K562 (cell line): ENCODE data around the gene KLHL18. TPM values are rescaled to one million over a fixed set of nuclear protein-coding genes. Genes with fewer than 3 reads are reported as not detected.

ENCODE experiments used
- CBFA2T3 ChIP-seq: fragments of 450-650 bp; IDR thresholded peaks from 2 replicates; pipeline ENCODE4 v1.6.1; 2017
- CC2D1A ChIP-seq: fragments of 450-650 bp; IDR thresholded peaks from 2 replicates; pipeline ENCODE4 v1.6.1; 2017; ENCODE audit warnings: mild to moderate bottlenecking
- CEBPG ChIP-seq, 3 experiments: fragments of 200-800 bp in 1 of 3; sonication (Bioruptor generic) in 1 of 3; sonication (generic) in 1 of 3; formaldehyde crosslinking in 1 of 3; IDR thresholded peaks in 2 of 3; conservative IDR thresholded peaks in 1 of 3; 2 replicates each; pipeline versions ENCODE4 v1.6.1 to v1.8.0; 2016 to 2022; ENCODE audit warnings: missing compliant biosample characterization in 2 of 3, missing genetic modification characterization in 2 of 3, mild to moderate bottlenecking in 1 of 3, missing genetic modification reagents in 1 of 3
- CTCF ChIP-seq, 3 experiments: IDR thresholded peaks in 2 of 3; conservative IDR thresholded peaks in 1 of 3; 2 replicates each; pipeline ENCODE4 v1.5.1; 2011 to 2012; ENCODE audit warnings: low read length in 3 of 3, mild to moderate bottlenecking in 3 of 3, control low read depth in 2 of 3, improper control_type of control experiment in 1 of 3, inconsistent platforms in 1 of 3, low read depth in 1 of 3, mixed read lengths in 1 of 3, moderate library complexity in 1 of 3; ENCODE audit not compliant: insufficient read depth in 2 of 3
- FOXJ2 ChIP-seq: fragments of 200-800 bp; sonication (Bioruptor generic); IDR thresholded peaks from 2 replicates; pipeline ENCODE4 v1.6.1; 2016; ENCODE audit warnings: missing genetic modification characterization, missing compliant biosample characterization
- JUND ChIP-seq, 2 experiments: IDR thresholded peaks; 2 replicates in 1 of 2; 3 replicates in 1 of 2; pipeline ENCODE4 v1.6.1; 2011; ENCODE audit warnings: borderline replicate concordance in 2 of 2, low read depth in 2 of 2, low read length in 2 of 2, improper control_type of control experiment in 1 of 2, missing biosample characterization in 1 of 2, missing genetic modification characterization in 1 of 2, missing genetic modification reagents in 1 of 2
- MAFK ChIP-seq: IDR thresholded peaks from 2 replicates; pipeline ENCODE4 v1.6.1; 2011; ENCODE audit warnings: low read length, improper control_type of control experiment
- POLR2AphosphoS5 ChIP-seq: IDR thresholded peaks from 2 replicates; pipeline ENCODE4 v1.6.1; 2011; ENCODE audit warnings: mild to moderate bottlenecking, low read depth, low read length, moderate library complexity; ENCODE audit not compliant: control insufficient read depth, insufficient read depth
- RFX1 ChIP-seq: fragments of 450-650 bp; IDR thresholded peaks from 2 replicates; pipeline ENCODE4 v1.6.1; 2016; ENCODE audit warnings: mild to moderate bottlenecking, moderate library complexity
- SFPQ ChIP-seq: fragments of 200-400 bp; formaldehyde crosslinking; IDR thresholded peaks from 2 replicates; pipeline ENCODE4 v1.6.1; 2017; ENCODE audit warnings: mild to moderate bottlenecking, low read depth, low read length, moderate library complexity
- SRSF3 ChIP-seq: fragments of 200-400 bp; formaldehyde crosslinking; IDR thresholded peaks from 2 replicates; pipeline ENCODE4 v1.6.1; 2016; ENCODE audit warnings: mild to moderate bottlenecking, low read length, moderate library complexity; ENCODE audit not compliant: insufficient read depth
- TAL1 ChIP-seq: fragments of 450-650 bp; IDR thresholded peaks from 2 replicates; pipeline ENCODE4 v1.6.1; 2016; ENCODE audit warnings: mild to moderate bottlenecking
- ZNF354B ChIP-seq: fragments of 250-450 bp; sonication (Bioruptor Pico); IDR thresholded peaks from 2 replicates; pipeline ENCODE4 v1.4.0; 2020
- ZNF511 ChIP-seq: sonication (generic); formaldehyde crosslinking; IDR thresholded peaks from 2 replicates; pipeline ENCODE4 v1.8.0; 2022; ENCODE audit warnings: mild to moderate bottlenecking, missing genetic modification reagents
- ZNF75A ChIP-seq: fragments of 450-650 bp; formaldehyde crosslinking; IDR thresholded peaks from 2 replicates; pipeline ENCODE4 v1.4.0; 2020; ENCODE audit warnings: mild to moderate bottlenecking
- ZNF766 ChIP-seq: fragments of 200-800 bp; sonication (Bioruptor generic); conservative IDR thresholded peaks from 2 replicates; pipeline ENCODE4 v1.6.1; 2016; ENCODE audit warnings: missing genetic modification characterization, missing compliant biosample characterization
- polyA plus RNA-seq, 8 experiments: library from polyadenylated mRNA; depleted of rRNA in 4 of 8; stranded (reverse) in 5 of 8; unstranded in 3 of 8; fragments of >200 nt; fragmentation: Nextera tagmentation in 2 of 8; fragmentation: Illumina TruSeq in 1 of 8; extraction: Ambion mirVana in 2 of 8; extraction: Trizol in 1 of 8; gene quantifications; 2 replicates each; pipeline versions ENCODE4 v1.2.1 to v1.2.3, GENCODE V29; 2011 to 2014; ENCODE audit warnings: inconsistent platforms in 1 of 8, missing spikeins in 1 of 8
- total RNA-seq, 7 experiments: library from RNA; depleted of rRNA in 6 of 7; stranded (reverse); fragments of >200 nt in 6 of 7; fragmentation: Illumina TruSeq in 2 of 7; extraction: Trizol in 2 of 7; gene quantifications; 2 replicates each; pipeline versions ENCODE4 v1.2.1 to v1.2.3, GENCODE V29; 2011 to 2021; ENCODE audit warnings: low replicate concordance in 1 of 7
- TF ChIP-seq, protein P1 (sequence below): sonication (generic); formaldehyde crosslinking; IDR thresholded peaks from 2 replicates; pipeline ENCODE4 v1.8.0; 2023; ENCODE audit warnings: mild to moderate bottlenecking, missing genetic modification reagents
- TF ChIP-seq, protein P2 (sequence below): sonication (generic); IDR thresholded peaks from 2 replicates; pipeline ENCODE4 v1.6.1; 2016

Gene KLHL18
- total and polyA plus RNA-seq, 9 of the 15 experiments (the other 6 are each of a cell fraction or from before 2014, with no cell fraction given) = 26.7 to 97.5 (median 48.7) TPM

DNA sequence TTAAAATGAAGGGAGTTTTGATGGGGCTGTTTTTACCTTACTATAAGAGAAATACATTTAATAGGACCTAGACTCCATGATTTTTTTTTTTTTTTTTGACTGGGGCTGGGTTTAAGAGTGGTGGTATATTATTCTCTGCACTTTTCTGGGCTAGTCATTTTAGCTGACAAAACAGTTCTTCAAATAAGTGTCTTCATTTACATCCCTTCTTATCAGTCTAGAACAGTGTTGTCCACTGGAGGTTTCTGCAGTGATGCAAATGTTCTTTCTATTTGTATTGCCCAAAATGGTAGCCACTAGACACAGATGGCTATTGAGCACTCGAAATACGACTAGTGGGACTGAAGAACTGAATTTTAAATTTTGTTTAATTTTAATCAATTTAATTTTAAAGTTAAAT, 37.2 kb downstream of the KLHL18 start (continued):
- no peak for TF ChIP-seq SFPQ
- no peak for TF ChIP-seq ZNF354B (CRISPR knock-in tag)
- no peak for TF ChIP-seq CTCF (IDR thresholded peaks at IDR 0.05 in 2 of 3, conservative IDR thresholded peaks at IDR 0.05 in 1 of 3; ENCODE audit: insufficient read depth in 2 of 3, low read depth in 1 of 3, low read length in 3 of 3)
- 0 out of 2 replicates have a peak, but pooled peaks have one; percentile 32 for TF ChIP-seq ZNF766 (CRISPR knock-in tag)
- TF ChIP-seq TAL1 = peak; percentile 33; the same call in 1 of the 2 replicates
- peak; percentile 15; the same call in 1 of the 2 replicates for TF ChIP-seq CBFA2T3
- TF ChIP-seq RFX1 = no peak
- TF ChIP-seq MAFK = peak; percentile 49; the same call in 1 of the 2 replicates
- no peak for TF ChIP-seq POLR2AphosphoS5
- TF ChIP-seq CC2D1A = no peak
- no peak for TF ChIP-seq FOXJ2
- no peak for TF ChIP-seq CEBPG (CRISPR knock-in tag; IDR thresholded peaks at IDR 0.05)
- no peak for TF ChIP-seq CEBPG (tag; conservative IDR thresholded peaks at IDR 0.05 in 1 of 2, IDR thresholded peaks at IDR 0.05 in 1 of 2)
- no peak for TF ChIP-seq SRSF3
- TF ChIP-seq, protein P1, sequence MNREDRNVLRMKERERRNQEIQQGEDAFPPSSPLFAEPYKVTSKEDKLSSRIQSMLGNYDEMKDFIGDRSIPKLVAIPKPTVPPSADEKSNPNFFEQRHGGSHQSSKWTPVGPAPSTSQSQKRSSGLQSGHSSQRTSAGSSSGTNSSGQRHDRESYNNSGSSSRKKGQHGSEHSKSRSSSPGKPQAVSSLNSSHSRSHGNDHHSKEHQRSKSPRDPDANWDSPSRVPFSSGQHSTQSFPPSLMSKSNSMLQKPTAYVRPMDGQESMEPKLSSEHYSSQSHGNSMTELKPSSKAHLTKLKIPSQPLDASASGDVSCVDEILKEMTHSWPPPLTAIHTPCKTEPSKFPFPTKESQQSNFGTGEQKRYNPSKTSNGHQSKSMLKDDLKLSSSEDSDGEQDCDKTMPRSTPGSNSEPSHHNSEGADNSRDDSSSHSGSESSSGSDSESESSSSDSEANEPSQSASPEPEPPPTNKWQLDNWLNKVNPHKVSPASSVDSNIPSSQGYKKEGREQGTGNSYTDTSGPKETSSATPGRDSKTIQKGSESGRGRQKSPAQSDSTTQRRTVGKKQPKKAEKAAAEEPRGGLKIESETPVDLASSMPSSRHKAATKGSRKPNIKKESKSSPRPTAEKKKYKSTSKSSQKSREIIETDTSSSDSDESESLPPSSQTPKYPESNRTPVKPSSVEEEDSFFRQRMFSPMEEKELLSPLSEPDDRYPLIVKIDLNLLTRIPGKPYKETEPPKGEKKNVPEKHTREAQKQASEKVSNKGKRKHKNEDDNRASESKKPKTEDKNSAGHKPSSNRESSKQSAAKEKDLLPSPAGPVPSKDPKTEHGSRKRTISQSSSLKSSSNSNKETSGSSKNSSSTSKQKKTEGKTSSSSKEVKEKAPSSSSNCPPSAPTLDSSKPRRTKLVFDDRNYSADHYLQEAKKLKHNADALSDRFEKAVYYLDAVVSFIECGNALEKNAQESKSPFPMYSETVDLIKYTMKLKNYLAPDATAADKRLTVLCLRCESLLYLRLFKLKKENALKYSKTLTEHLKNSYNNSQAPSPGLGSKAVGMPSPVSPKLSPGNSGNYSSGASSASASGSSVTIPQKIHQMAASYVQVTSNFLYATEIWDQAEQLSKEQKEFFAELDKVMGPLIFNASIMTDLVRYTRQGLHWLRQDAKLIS = no peak
- no peak for TF ChIP-seq ZNF75A (CRISPR knock-in tag)
- TF ChIP-seq JUND (IDR thresholded peaks at IDR 0.05; ENCODE audit: borderline replicate concordance, low read depth, low read length) = no peak
- TF ChIP-seq JUND (tag; IDR thresholded peaks at IDR 0.05; ENCODE audit: borderline replicate concordance, low read depth, low read length) = 0 out of 3 replicates have a peak, but pooled peaks have one; percentile 22
- no peak for TF ChIP-seq ZNF511 (CRISPR knock-in tag)
- TF ChIP-seq, protein P2, sequence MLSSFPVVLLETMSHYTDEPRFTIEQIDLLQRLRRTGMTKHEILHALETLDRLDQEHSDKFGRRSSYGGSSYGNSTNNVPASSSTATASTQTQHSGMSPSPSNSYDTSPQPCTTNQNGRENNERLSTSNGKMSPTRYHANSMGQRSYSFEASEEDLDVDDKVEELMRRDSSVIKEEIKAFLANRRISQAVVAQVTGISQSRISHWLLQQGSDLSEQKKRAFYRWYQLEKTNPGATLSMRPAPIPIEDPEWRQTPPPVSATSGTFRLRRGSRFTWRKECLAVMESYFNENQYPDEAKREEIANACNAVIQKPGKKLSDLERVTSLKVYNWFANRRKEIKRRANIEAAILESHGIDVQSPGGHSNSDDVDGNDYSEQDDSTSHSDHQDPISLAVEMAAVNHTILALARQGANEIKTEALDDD = no peak
